ENCODE data around the gene LRP2.

Gene LRP2

DNA sequence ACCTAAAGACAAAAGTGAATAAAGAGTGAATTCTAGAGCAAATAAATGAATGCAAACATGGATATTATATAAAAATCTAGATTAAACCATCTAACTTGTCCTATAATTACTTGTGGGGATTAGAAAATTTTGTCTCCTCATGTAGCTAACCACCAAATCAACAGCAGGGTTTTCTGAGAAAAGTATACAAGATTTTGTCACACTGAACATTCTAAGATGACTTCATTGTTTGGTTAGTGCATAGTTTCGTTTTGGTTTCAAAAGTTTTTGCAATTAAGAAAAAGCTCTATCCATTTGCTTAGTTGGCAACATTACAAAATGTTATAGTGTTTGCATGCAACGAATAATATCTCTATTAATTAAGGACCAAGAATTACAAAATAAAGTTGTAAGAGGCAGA lies 125.0 kb downstream of the LRP2 start:
- no peak for DNase-seq

DNA sequence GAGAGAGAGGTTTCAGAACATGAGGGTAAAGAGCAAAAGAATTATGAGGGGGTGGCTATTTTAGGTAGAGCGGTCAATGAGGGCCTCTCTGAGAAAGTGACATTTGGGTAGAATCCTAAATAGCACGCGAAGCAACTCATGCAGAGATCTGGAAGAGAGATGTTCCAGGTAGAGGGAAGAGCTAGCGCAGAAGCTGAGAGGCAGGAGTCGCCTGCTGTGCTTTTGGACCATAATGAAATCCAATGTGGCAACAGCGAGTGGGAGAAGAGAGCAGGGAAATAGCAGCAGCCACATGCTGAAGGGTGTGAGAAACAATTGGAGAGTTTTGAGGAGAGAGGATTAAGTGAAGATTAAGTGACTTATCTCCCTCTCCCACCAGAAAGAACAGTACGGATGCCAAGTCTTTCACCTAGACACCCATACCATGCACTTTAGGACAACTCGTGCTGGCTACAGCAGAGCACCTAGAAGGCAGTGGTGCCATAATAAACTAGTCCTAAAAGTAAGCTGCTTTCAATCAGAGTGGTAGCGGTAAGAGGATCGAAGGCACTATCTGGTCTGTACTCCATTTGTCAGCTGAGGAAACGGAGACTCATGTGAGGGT lies 129.7 kb downstream of the LRP2 start:
- no peak for DNase-seq

DNA sequence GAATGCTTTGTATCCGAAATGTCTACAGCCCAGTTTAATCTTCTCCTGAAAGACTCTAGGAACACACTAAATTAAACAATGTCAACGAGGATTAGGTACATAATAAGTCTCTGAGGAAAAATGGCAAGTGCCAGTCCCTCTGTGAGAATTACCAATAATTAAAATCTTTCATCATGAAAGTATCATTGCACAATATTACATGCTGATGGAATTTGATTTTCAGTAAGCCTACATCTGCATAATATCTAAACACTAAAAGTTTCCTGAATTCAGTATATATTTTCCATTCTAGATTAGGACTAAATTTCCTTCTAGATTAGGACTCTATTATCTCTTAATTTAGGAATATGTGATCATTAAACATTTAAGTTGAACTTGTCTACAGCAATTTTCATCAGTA lies 132.1 kb downstream of the LRP2 start:
- no peak for DNase-seq

DNA sequence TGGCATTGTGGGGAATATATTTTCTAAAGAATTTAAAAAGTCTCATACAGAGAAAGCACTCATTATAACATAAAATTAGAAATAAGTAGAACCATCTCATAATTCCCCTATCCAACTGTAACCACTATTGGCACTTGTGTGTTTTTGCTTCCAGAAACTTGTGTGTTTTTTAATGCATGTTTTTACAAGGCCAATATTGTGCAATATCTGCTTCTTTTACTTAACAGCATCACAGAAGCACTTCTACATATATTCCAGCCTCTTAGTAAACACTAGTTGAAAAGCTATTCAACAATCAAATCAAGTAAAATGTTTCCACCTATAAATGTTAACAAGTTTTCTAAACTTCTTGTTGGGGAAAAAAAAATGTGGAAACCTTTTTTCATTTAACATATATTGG lies 132.7 kb downstream of the LRP2 start:
- no peak for DNase-seq

DNA sequence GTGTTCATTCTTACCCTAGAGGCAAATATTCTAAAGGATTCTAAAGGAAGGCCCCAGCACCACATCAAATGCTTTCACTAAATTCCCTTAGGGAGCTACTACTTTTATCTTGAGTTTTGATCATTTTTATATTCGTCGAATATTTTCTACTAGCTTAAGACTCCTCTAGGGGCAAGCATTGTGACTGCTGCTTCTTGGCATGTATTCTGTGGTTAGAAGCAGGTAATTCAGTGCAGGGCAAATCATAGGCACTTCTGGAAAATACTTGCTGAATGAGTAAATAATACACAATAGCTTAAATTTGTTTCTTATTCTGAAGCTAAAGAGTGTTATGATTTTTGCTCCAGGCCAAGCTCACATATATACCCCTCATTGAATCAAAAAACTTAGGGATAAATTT lies 136.4 kb downstream of the LRP2 start:
- DNase-seq: no peak

DNA sequence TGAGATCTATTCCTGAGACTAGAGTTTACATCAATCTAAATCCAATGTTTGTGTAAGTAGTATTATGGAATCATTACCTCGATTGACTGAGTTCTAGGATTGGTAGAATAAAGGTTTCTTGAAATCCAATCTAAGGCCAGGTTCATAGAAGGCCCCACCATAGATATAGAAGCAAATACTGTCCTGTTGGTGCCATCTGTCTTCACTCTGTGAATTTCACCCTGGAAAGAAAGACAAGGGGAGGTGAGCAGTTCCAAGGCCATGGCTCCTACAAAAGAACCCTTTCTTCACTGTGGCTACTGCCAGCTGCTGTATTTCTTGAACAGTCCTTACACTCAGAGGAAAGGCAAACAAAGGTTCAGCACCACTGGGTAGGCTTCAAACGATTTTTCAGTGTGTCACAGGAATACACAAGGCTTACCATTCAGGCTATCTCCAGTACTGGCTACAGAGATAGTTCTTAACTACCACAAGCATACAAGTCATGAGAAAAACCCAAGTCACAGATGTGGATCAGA lies 137.0 kb downstream of the LRP2 start:
- no peak for DNase-seq

DNA sequence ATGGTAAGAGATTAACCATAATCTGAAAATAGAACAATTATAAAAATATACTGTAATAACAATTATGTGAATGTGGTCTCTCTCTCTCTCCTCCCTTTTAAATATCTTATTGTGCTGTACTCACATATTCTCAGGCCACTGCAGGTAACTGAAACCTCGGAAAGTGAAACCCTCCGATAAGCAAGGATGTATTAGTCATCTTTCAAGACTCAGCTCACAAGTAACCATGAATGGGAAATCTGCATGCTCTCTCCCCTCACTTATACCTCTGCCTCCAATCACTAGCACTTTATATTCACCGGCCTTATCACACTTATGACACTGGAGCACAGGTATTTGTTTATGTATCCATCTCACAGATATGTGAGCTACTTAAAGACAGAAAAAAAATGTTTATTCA lies 139.7 kb downstream of the LRP2 start:
- DNase-seq: no peak

DNA sequence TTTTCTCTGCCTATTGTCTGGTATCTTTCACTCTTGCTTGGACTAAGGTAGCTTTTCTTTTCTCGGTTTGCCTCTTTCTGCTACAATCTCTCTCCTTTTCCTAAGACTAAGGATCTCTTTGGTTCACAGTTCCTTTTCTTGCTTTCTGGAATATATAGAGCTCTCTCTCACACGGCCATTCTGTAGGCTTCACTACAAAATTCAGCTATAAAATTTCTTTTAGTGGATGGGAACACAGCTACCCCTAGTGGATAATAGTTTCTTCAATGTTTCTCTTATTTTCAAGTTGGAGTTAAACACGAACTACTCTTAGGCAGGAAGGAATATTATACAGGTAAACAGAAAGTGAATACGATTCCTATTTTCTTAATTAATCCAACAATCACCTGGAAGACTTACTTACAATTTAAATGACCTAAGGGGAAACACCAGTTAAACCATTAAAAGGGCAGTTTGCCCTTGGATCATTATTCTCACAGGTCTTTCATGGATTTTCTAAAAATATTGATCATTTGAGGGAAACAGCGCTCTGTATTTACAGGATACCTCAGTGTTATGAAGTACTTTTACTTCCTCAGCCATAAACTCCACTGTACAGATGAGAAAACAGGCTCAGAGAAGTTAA lies 140.5 kb downstream of the LRP2 start:
- DNase-seq: no peak

DNA sequence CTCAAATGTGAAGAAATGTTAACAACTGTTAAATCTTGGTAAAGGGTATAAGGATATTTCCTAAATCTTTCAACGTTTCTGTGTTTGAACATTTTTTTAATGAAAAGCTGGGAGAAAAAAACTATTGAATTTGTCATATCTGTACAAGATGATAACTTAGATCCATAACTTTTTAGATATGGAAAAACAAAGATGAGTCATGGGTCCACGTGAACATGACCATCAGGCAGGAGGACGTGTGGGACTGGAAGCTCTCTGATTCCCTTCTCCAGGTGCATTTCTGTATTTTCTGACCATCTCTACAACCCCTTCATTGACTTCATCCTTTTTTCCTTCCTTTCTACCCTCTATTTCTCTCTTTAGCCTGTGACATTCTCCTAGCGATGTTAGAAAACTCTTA lies 151.4 kb downstream of the LRP2 start:
- no peak for DNase-seq

DNA sequence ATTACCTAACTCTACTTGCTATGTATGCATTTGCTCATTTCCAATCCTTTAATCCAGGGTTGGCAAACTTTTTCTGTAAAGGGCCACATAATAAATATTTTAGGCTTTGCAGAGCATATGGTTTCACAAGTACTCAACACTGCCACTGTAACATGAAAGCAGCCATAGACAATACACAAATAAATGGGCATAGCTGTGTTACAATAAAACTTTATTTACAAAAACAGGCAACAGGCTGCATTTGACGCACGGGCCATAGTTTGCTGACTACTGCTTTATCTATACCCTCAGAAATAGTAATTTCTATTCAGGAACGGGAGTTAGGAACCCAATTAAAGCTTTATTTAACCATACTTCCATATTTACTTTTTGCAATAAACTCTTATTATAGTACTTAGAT lies 154.3 kb downstream of the LRP2 start:
- DNase-seq: no peak

DNA sequence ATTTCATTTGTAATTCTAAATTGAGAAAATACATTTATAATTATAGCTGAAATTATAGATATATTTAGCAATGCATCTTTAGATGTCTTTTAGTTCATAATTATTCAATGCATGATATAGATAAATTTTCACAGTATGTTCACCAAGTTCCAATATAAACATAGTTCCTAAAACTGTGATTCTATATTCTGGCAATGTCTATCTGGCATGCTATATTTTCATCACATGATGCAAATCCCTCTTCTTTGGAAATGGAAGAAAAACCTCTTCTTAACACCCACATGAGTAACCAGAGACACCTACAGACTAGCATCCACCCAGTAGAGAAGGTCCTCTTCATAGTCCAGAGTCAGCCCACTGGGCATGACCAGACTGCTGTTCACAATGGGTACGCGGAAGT lies 157.2 kb downstream of the LRP2 start:
- no peak for DNase-seq

DNA sequence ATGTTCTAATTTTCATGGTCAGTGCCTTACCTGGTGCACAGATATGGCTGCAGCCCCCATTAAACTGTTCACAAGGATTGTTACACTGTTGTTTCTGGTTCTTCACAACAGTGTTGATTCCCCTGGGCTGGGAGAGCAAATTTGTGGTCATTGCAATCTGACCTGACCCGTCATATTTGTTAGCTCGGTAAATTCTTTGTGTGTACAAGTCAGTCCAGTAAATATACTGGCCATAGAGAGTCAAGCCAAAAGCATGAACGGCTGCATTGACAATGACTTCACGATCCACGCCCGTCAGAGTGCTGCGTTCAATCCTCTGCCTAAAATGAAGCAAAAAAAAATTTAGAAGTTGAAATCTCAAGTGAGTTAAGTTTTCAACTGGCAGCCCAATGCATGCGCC lies 158.4 kb downstream of the LRP2 start:
- no peak for DNase-seq

DNA sequence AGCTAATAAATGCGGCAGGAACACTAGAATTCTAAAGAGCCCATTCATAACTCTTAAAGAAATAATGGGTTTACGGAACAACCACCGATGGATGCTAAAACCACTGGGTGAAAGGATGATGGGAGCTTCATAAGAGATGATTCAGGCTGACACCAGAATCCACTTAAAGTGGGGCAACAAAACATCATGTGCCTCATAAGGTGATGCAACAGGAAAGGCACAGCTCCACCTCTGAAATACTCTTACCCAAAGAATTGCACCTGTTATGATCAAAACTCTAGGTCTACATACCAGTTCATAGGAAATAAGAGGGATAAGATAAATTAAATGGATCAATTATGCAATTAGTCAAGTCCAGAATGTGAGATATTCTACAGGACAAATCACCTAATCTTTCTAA lies 161.6 kb downstream of the LRP2 start:
- no peak for DNase-seq

DNA sequence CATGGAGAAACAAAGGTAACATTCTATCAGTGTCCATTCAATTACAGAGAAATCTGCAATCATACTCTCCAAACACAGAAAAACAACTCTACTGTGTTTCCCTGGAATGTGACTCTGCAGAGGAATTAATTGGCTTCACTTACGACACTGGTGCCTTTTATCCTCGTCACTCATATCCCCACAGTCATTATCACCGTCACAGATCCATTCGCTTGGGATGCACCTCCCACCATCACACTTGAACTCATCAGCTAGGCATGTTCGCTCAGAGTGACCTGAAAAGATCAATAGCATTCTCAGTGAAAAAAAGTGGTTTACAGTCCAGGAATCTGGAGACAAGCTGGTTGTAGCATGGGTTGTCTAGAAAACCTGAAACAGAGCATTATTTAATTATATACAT lies 168.7 kb downstream of the LRP2 start:
- no peak for DNase-seq

DNA sequence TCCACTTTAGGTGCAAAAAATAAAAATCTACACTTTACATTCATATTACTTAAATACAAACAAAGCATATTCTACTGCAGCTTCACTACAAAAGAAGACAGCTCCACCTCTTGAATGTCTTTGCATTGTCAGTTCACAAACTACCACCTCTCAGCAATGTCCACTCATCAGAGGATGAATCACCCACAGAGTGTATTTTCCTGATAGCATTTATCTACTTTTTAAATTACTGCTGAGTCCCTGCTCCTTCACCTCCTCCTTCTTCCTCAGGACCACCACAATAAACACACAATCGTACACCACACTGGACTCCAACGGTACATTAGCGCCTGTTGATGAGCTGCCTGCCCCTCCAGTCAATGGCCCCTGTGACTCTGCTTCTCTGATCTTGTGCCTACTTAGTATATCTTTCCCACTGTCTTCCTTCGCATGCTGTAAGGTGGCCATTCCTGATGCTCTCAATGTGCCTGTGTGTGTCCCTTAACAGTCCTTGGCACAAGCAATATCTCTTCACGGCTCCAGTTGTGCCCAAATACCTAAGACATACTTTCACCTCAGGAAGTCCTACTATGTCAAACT lies 172.0 kb downstream of the LRP2 start:
- DNase-seq: no peak

DNA sequence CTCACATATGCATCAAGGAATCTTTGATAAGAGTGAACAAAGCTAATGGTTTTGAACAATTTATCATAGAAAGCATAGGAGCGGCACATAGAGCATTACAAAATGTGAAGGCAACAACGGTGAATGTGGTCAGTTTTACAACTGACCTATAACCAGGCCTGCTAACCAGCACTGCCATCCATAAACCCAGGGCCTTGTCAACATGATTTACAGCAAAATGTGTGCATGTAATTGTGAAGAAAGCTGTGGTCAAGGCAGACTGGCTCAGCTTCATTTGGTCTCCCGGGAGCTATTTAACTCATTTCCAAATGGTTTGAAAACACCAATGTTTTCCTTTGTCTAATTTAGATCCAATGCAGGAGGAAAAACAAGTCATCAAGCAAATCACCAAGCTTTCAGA lies 173.2 kb downstream of the LRP2 start:
- no peak for DNase-seq

DNA sequence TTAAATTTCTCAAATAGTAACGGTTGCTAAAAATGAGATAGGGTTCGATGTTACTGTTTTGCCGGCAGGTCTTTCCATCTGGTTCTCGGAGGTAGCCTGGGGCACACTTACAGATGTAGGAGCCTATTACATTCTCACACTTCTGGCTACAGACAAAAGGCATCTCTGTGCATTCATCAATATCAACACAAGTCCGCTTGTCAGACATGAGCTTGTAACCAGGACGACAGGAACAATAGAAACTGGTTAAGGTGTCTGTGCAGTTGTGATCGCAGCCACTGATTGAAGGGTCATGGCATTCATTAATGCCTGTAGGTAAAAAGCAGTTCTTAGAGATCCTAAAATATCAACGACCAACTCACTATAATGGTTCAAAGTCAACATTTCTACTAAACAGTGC lies 176.6 kb downstream of the LRP2 start:
- DNase-seq: no peak

DNA sequence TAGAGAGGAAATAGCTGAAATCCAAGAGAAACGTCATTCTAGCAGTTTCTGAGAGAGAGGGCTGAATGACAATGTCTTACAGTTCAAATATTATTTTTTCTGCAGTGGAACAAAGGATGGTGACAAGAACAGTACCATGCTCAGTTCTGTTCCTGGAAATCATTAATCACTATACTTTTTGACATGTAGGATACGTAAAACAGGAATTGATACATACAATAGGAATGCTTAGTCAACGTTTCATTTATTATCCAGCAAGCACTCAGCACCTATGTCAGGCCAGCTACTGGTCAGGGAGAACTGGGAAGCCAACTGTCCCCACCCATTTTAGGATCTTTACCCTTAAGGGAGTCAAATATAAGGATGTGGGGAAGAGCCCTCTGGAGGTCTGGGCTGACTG lies 178.3 kb downstream of the LRP2 start:
- DNase-seq: no peak

DNA sequence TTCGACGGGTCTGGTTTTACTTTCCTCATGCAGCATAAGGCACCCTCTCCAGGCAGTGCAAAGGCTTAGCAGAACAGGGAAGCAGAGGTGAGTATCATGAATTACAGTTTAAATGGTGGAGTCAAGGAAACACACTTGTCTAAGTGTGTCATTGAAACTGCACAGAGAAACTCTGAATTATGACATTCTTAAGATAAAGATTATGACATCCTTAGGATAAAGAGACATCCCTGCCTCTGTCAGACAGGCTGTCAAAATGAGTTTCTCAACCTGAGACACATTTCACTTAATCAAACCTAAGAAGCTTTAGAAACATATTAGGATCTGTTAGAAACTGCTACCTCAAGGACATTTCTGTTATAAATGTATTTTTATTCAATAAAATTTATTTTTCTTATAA lies 179.8 kb downstream of the LRP2 start:
- DNase-seq: no peak

DNA sequence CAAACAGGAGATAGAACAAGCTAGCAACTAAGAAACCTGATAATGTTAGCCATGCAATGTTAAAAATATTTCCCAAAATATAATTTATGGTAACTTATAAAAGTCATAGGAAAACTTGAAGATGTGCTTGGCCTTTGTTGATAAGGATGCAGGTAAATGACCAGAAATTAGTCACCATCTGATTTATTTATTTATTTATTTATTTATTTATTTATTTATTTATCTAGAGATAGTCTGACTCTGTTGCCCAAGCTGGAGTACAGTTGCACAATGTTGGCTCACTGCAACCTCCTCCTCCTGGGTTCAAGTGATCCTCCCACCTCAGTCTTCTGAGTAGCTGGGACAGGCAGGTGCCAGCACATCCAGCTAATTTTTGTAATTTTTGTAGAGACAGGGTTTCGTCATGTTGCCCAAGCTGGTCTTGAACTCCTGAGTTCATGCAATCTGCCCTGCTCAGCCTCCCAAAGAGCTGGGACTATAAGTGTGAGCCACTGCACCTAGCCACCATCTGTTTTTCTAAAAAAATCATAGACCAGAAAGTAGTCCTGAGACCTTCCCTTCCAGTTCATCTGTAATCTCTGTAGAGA lies 183.4 kb downstream of the LRP2 start:
- no peak for DNase-seq

DNA sequence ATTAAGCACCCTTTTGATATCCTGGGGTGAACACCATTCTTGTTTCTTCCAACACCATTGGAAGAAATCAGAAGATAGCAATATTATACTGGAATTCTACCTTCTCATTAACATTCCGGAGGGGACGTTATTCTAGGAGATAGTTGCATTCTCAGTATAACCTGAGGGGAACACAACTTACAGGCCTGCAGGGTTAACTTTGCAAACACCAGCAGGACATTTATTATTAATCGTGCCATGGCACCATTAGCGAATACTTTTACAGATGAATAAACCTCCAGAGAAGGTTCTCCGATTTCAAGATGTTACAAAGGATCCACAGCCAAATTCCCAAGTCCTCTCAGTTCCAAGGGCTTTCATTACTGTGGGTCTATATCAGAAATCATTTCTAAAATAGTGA lies 184.0 kb downstream of the LRP2 start:
- DNase-seq: no peak

DNA sequence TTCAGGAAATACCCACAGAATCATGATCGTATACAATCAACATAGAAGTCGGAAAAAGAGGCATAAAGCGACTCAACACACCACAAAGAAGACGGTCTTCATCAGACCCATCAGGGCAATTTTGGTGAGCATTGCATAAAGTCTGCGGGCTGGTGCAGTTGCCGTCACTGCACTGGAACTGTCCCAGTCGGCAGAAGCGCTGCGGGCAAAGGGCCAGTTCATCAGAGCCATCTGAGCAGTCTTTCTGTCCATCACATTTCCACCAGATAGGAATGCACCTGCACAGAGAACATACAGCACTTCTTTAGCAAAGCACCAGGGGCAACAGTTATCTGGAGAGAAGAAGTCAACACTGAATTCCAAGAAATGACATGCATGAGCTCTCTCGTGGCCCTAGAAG lies 187.2 kb downstream of the LRP2 start:
- no peak for DNase-seq

DNA sequence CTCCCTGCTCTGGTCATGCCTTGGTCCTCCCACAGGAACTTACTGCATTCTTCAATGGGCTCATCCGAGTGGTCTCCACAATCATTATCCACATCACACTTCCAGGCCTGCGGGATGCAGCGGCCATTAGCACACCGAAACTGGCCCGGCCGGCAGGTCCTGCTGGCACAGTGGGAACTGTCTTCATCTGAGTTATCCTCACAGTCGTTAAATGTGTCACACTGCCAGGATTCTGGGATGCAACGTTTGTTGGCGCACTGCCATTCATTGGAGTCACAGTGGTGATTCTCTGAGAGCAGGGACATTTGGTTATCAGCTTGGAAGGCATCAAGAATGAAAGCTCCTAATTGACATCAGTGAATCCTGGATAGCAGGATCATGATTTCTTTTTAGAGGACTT lies 188.5 kb downstream of the LRP2 start:
- no peak for DNase-seq

DNA sequence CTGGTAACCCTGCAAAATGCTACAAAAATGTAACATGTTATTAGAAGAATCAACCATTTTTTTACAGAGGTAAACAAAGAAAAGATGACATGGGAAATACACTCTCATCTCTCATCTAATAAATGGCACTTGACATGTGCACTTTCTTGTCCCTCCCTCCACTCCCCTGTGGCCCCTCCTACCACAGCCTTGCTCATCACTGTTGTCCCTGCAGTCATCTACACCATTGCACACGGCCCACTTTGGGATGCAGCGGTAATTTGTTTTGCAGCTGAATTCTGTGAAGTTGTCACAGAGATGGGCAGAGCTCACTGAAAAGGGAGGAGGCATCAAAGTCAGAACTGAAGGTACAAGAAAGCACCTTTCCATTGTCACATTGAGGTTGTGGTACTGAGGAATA lies 189.4 kb downstream of the LRP2 start:
- DNase-seq: no peak
